OCI-LY3 (cell line): ENCODE data around the gene NAB1.

Experiments used
- CTCF ChIP-seq: fragments of 200-600, 300-600 bp; sonication (generic); IDR thresholded peaks from 2 replicates; pipeline ENCODE4 v1.5.1; 2014; ENCODE audit warnings: antibody characterized with exemption, low read length, low read depth
- EZH2phosphoT487 ChIP-seq: fragments of 200-600 bp; shearing (Covaris generic); IDR thresholded peaks from 2 replicates; pipeline ENCODE4 v1.6.1; 2018; ENCODE audit warnings: antibody characterized with exemption, mixed run types, low read depth

GRCh38 chr2:190615555-190616200 is 33.2 kb upstream of the NAB1 start:
- TF ChIP-seq CTCF (no peak), EZH2phosphoT487 (no peak)
